CD14-positive monocyte (primary cell): ENCODE data around the gene PSMB7. TPM values are rescaled to one million over a fixed set of nuclear protein-coding genes. Genes with fewer than 3 reads are reported as not detected.

ENCODE experiments used
- DNase-seq, 3 donors: peaks; one replicate each; pipeline ENCODE4 v3.0.0-alpha.2; 2011 to 2022
- H2AFZ ChIP-seq: 2 replicates; pipeline ENCODE4 v1.6.0; 2012; ENCODE audit warnings: mild to moderate bottlenecking, low read depth, low read length, inconsistent platforms; ENCODE audit not compliant: insufficient read depth, poor library complexity, severe bottlenecking
- H3K27ac ChIP-seq, 2 donors: 1 replicate in 1 of 2; 2 replicates in 1 of 2; pipeline ENCODE4 v1.5.1; 2012 to 2013; ENCODE audit warnings: low read length in 2 of 2, control low read depth in 1 of 2, inconsistent platforms in 1 of 2, low read depth in 1 of 2, mild to moderate bottlenecking in 1 of 2
- H3K27me3 ChIP-seq, 2 donors: one replicate each; pipeline versions ENCODE4 v1.6.0 to v1.6.1; 2011 to 2013; ENCODE audit warnings: low read length in 2 of 2; ENCODE audit not compliant: control insufficient read depth in 2 of 2, insufficient read depth in 2 of 2
- H3K36me3 ChIP-seq, 2 donors: replicated peaks in 1 of 2; 1 replicate in 1 of 2; 2 replicates in 1 of 2; pipeline versions ENCODE4 v1.5.1 to v1.6.1; 2012 to 2013; ENCODE audit warnings: low read length in 2 of 2, control low read depth in 1 of 2, inconsistent platforms in 1 of 2, mild to moderate bottlenecking in 1 of 2; ENCODE audit not compliant: insufficient read depth in 2 of 2, control insufficient read depth in 1 of 2
- H3K4me1 ChIP-seq, 2 donors: 1 replicate in 1 of 2; 2 replicates in 1 of 2; pipeline versions ENCODE4 v1.5.1 to v1.6.1; 2012 to 2013; ENCODE audit warnings: low read length in 2 of 2, control low read depth in 1 of 2, inconsistent platforms in 1 of 2, mild to moderate bottlenecking in 1 of 2, moderate library complexity in 1 of 2; ENCODE audit not compliant: insufficient read depth in 2 of 2, control insufficient read depth in 1 of 2
- H3K4me2 ChIP-seq: replicated peaks from 2 replicates; pipeline ENCODE3; 2012; ENCODE audit warnings: low read length, moderate library complexity, mild to moderate bottlenecking; ENCODE audit not compliant: poor library complexity, severe bottlenecking; ENCODE audit errors: extremely low read depth
- H3K4me3 ChIP-seq, 3 experiments: fragments of 200-600 bp in 1 of 3; sonication (generic) in 1 of 3; replicated peaks in 1 of 3; 1 replicate in 2 of 3; 2 replicates in 1 of 3; pipeline ENCODE4 v1.5.1; 2011 to 2013; ENCODE audit warnings: low read length in 3 of 3, mild to moderate bottlenecking in 3 of 3, control low read depth in 2 of 3, low read depth in 2 of 3, inconsistent platforms in 1 of 3, moderate library complexity in 1 of 3
- H3K79me2 ChIP-seq: 2 replicates; pipeline ENCODE4 v1.6.0; 2012; ENCODE audit warnings: mild to moderate bottlenecking, control low read depth, inconsistent platforms, low read length, moderate library complexity; ENCODE audit not compliant: insufficient read depth
- H3K9ac ChIP-seq: 2 replicates; pipeline ENCODE4 v1.6.0; 2017; ENCODE audit warnings: low read length, mild to moderate bottlenecking; ENCODE audit not compliant: insufficient read depth, poor library complexity, severe bottlenecking
- H3K9me3 ChIP-seq, 2 donors: replicated peaks in 1 of 2; 1 replicate in 1 of 2; 2 replicates in 1 of 2; pipeline versions ENCODE4 v1.5.1 to v1.6.1; 2012 to 2013; ENCODE audit warnings: low read length in 2 of 2, control low read depth in 1 of 2; ENCODE audit not compliant: control insufficient read depth in 1 of 2, insufficient read depth in 1 of 2
- H4K20me1 ChIP-seq: 2 replicates; pipeline ENCODE4 v1.6.0; 2012; ENCODE audit warnings: mild to moderate bottlenecking, low read length, control low read depth, moderate library complexity; ENCODE audit not compliant: insufficient read depth
- H3K27ac Mint-ChIP-seq, 7 donors: one replicate each; pipeline ENCODE4 v1.8.0; 2020; ENCODE audit warnings: mild to moderate bottlenecking in 7 of 7, mixed read lengths in 7 of 7, moderate library complexity in 6 of 7, inconsistent platforms in 2 of 7
- H3K27me3 Mint-ChIP-seq, 3 donors: one replicate each; pipeline ENCODE4 v1.8.0; 2021 to 2022; ENCODE audit warnings: low read depth in 3 of 3, mild to moderate bottlenecking in 3 of 3, mixed read lengths in 3 of 3, moderate library complexity in 3 of 3, inconsistent platforms in 1 of 3
- H3K36me3 Mint-ChIP-seq, 2 donors: one replicate each; pipeline ENCODE4 v1.8.0; 2020; ENCODE audit warnings: mixed read lengths in 2 of 2, inconsistent platforms in 1 of 2, mild to moderate bottlenecking in 1 of 2
- H3K4me1 Mint-ChIP-seq: one replicate; pipeline ENCODE4 v1.8.0; 2020; ENCODE audit warnings: mild to moderate bottlenecking, mixed read lengths
- H3K4me3 Mint-ChIP-seq, 2 donors: one replicate each; pipeline ENCODE4 v1.8.0; 2020; ENCODE audit warnings: mild to moderate bottlenecking in 2 of 2, mixed read lengths in 2 of 2, moderate library complexity in 1 of 2
- H3K9me3 Mint-ChIP-seq, 7 donors: one replicate each; pipeline ENCODE4 v1.8.0; 2020 to 2022; ENCODE audit warnings: mixed read lengths in 7 of 7, mild to moderate bottlenecking in 6 of 7, moderate library complexity in 6 of 7, inconsistent platforms in 2 of 7
- CTCF ChIP-seq: fragments of 200-600 bp; IDR thresholded peaks from one replicate; pipeline ENCODE4 v1.8.0; 2022; ENCODE audit warnings: antibody characterized with exemption, mild to moderate bottlenecking
- WGBS: methylation state at CpG from one replicate; pipeline ENCODE4 v1.1.5; 2013; ENCODE audit warnings: missing lambda C conversion rate; ENCODE audit not compliant: insufficient coverage; 5-methylcytosine and 5-hydroxymethylcytosine counted together
- intact Hi-C, 2 donors: fragments of 100-400 bp; cut with micrococcal nuclease; formaldehyde crosslinking; loops; one replicate each; pipeline versions ENCODE4 v1.15.0 to v1.15.1; 2023
- polyA plus RNA-seq, 3 donors: library from polyadenylated mRNA; depleted of rRNA in 1 of 3; unstranded in 2 of 3; stranded (reverse) in 1 of 3; fragments of 300-500 nt in 2 of 3; fragments of >200 nt in 1 of 3; fragmentation: Illumina TruSeq in 2 of 3; gene quantifications; 1 replicate in 2 of 3; 2 replicates in 1 of 3; pipeline ENCODE4 v1.2.3, GENCODE V29; 2012 to 2021

PSMB7 gene
- polyA plus RNA-seq, 3 donors = 129 to 194 (median 191) TPM

- H3K36me3 Mint-ChIP-seq = peaks cover 16 to 18% of the 10 kb centered on the region in 2 donors
- intact Hi-C loops = no loop called here
- Histone ChIP-seq H3K9me3 (no peaks in the 10 kb centered on the region), H2AFZ (no peak overlapping the region), H3K79me2 (peaks cover 79% of the 10 kb centered on the region), H3K27ac (peak overlapping the region; percentile 43 to 76), H3K4me2 (peak overlapping the region; percentile 68), H3K4me3 (peak overlapping the region in 1 of 3 experiments; percentile 62), H3K9ac (no peak overlapping the region), H3K4me1 (peaks cover 63 to 77% of the 10 kb centered on the region in 2 donors), H4K20me1 (peaks cover 21% of the 10 kb centered on the region), H3K27me3 (no peaks in the 10 kb centered on the region), H3K36me3 (peaks cover 0 to 17% of the 10 kb centered on the region in 2 donors)
- H3K4me1 Mint-ChIP-seq = peaks cover 77% of the 10 kb centered on the region
- H3K9me3 Mint-ChIP-seq = no peaks in the 10 kb centered on the region
- H3K27me3 Mint-ChIP-seq = no peaks in the 10 kb centered on the region
- H3K27ac Mint-ChIP-seq = peak overlapping the region; percentile 83 to 93 (median 92)
- peak; percentile 29 for TF ChIP-seq CTCF
- DNase-seq = peak; percentile 33 to 85 (median 56)
- 39% methylated on average over 8 of the region's 9 CpGs for WGBS
- H3K4me3 Mint-ChIP-seq = peak overlapping the region in 1 of 2 donors; percentile 91
These were observed 22.3 kb downstream of the PSMB7 start for GRCh38 chr9:124392871-124393460.

GRCh38 chr9:124392254-124392870 lies 22.9 kb downstream of the PSMB7 start:
- Histone ChIP-seq H3K27ac (peak overlapping the region; percentile 43 to 76), H3K79me2 (peaks cover 84% of the 10 kb centered on the region), H3K36me3 (peaks cover 0 to 17% of the 10 kb centered on the region in 2 donors), H3K9ac (no peak overlapping the region), H3K9me3 (no peaks in the 10 kb centered on the region), H3K4me3 (peak overlapping the region in 2 of 3 experiments; percentile 2 to 62), H4K20me1 (peaks cover 25% of the 10 kb centered on the region), H2AFZ (peak overlapping the region; percentile 43), H3K4me2 (peak overlapping the region; percentile 68), H3K4me1 (peaks cover 69 to 83% of the 10 kb centered on the region in 2 donors), H3K27me3 (no peaks in the 10 kb centered on the region)
- intact Hi-C loops = no loop called here
- Mint-ChIP-seq H3K36me3 (peaks cover 16% of the 10 kb centered on the region in 2 donors), H3K27ac (peak overlapping the region; percentile 83 to 93 (median 92)), H3K4me1 (peaks cover 83% of the 10 kb centered on the region), H3K27me3 (no peaks in the 10 kb centered on the region), H3K9me3 (no peaks in the 10 kb centered on the region), H3K4me3 (peak overlapping the region; percentile 62 to 91)
- peak; percentile 80 to 87 (median 86) for DNase-seq
- TF ChIP-seq CTCF = no peak
- 9% methylated on average over 10 of the region's 12 CpGs for WGBS
